ENCODE data around the gene PALLD.

DNA sequence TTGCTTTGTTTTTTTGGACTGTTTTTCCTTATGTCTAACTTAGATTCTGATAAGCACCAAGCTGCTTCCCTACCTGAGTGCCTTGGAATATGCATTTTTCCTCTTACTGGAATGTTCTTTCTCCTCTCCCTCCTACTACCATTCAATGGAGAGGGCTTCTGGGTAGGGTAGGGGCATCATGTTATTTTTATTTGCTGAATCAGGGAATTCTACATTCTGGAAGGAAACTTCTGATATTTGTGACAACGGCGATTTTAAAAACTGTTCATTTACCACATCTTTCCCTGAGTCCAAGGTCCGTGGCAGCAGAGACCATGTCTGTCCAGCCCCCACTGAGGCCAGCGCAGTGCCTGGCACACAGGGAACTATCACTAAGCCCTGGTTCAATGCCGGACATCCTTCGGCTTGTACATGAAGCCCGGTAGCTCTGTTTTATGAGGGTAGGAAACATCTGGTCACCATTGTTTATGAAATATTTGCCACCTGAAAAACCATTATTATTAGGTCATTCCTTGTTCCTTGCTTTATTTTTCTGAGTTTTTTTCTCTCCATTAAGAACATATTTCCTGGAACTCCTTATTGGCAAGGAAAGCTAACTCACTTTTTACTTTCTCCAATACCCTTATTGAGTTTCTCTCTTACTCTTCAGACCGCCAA lies 57.0 kb downstream of the PALLD start:
- TF ChIP-seq, protein P1, sequence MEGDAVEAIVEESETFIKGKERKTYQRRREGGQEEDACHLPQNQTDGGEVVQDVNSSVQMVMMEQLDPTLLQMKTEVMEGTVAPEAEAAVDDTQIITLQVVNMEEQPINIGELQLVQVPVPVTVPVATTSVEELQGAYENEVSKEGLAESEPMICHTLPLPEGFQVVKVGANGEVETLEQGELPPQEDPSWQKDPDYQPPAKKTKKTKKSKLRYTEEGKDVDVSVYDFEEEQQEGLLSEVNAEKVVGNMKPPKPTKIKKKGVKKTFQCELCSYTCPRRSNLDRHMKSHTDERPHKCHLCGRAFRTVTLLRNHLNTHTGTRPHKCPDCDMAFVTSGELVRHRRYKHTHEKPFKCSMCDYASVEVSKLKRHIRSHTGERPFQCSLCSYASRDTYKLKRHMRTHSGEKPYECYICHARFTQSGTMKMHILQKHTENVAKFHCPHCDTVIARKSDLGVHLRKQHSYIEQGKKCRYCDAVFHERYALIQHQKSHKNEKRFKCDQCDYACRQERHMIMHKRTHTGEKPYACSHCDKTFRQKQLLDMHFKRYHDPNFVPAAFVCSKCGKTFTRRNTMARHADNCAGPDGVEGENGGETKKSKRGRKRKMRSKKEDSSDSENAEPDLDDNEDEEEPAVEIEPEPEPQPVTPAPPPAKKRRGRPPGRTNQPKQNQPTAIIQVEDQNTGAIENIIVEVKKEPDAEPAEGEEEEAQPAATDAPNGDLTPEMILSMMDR (IDR thresholded peaks at IDR 0.05): no peak
- no peak for TF ChIP-seq EZH2 (IDR thresholded peaks at IDR 0.05)
- no peak for TF ChIP-seq EZH2phosphoT487 (IDR thresholded peaks at IDR 0.05)
